ENCODE data around the gene RAB7A.

Gene RAB7A

GRCh38 chr3:128815318-128816064 is 89.5 kb downstream of the RAB7A start:
- no peak for TF ChIP-seq CTCF (IDR thresholded peaks at IDR 0.05; ENCODE audit: insufficient read depth, low read depth, low read length, missing control alignments)
- no peak for DNase-seq (ENCODE audit: low read depth)
- no peak overlapping the region for H3K4me3 ChIP-seq (ENCODE audit: low read depth, low read length)

DNA sequence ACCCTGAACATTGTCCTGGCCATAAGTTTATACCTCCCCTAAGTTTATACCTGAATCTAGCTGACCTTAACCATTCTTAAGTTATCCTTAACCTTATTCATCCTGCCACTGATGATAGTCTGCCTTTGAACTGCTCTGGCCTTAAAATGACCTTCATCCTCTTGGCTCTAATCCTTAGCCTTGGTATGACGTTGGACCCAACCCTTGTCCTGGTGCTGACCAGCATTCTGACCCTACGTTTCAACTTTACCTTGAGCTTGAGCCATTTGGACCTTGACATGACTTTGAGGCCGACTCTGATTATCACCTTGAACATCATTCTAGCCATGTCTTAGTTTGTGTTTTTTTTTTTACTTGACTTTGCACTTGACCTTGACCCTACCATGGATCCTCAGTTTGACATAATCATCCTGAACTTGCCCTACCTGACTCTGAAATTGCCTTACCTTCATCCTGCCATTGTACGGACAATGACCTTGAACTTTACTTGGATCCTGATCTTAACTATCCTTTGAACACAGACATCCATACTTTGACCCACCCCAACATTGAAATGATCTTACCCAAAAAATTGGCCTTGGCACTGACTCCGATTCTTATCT is 92.3 kb downstream of the RAB7A start:
- no peak for DNase-seq (ENCODE audit: low read depth)
- no peak overlapping the region for H3K4me3 ChIP-seq (ENCODE audit: low read depth, low read length)
- no peak for TF ChIP-seq CTCF (IDR thresholded peaks at IDR 0.05; ENCODE audit: insufficient read depth, low read depth, low read length, missing control alignments)

DNA sequence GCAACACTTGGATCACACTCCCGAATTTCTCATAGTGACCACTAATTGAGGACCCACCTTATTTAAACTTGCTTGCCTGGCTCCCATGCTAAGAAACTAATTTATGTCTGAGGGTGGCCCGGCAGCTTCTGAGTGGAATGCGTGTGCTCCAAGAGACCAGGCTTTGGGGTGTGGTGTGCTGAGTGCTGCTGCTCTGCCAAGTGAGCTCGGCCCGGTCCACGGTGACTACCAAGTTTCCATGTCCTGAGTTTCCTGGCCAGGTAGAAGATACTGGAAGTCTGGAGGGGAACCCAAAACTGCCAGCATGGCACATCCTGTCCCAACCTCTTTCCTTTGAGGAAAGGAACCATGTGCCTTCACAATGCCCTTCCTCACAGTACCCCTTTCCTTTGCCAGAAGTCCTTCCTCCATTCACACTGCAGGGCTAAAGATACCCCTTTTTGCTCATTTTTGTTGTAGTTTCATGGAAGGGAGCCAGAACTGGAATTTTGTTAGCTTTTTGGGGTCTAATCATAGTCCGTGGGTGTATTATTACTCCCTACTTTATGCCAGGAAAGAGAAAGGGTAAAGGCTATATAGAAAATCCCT is 94.4 kb downstream of the RAB7A start:
- DNase-seq (ENCODE audit: low read depth): no peak
- TF ChIP-seq CTCF (IDR thresholded peaks at IDR 0.05; ENCODE audit: insufficient read depth, low read depth, low read length, missing control alignments): no peak
- no peak overlapping the region for H3K4me3 ChIP-seq (ENCODE audit: low read depth, low read length)

GRCh38 chr3:128823008-128823407 is 97.0 kb downstream of the RAB7A start:
- H3K4me3 ChIP-seq (ENCODE audit: low read depth, low read length): no peak overlapping the region
- no peak for TF ChIP-seq CTCF (IDR thresholded peaks at IDR 0.05; ENCODE audit: insufficient read depth, low read depth, low read length, missing control alignments)
- no peak for DNase-seq (ENCODE audit: low read depth)

DNA sequence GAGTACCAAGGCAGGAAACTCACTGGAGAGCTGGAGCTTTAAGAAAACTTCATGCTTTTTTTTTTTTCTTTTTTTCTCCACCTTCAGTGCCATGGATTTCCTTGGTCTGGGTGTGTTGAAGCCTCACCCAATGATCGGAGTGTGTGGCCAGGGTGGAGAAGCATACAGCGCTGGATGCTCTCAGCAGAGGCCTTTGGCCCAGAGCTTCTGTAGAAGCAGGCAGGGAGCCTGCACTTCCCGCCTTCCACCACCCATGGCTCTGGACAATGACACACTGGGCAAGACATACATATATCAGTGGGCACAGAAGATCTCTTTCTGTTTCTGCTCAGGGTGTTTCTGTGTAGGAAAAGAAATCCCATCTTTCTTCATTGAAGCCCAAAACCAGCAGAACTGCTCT is 97.6 kb downstream of the RAB7A start:
- DNase-seq (ENCODE audit: low read depth): no peak
- H3K4me3 ChIP-seq (ENCODE audit: low read depth, low read length): no peak overlapping the region
- TF ChIP-seq CTCF (IDR thresholded peaks at IDR 0.05; ENCODE audit: insufficient read depth, low read depth, low read length, missing control alignments): no peak

DNA sequence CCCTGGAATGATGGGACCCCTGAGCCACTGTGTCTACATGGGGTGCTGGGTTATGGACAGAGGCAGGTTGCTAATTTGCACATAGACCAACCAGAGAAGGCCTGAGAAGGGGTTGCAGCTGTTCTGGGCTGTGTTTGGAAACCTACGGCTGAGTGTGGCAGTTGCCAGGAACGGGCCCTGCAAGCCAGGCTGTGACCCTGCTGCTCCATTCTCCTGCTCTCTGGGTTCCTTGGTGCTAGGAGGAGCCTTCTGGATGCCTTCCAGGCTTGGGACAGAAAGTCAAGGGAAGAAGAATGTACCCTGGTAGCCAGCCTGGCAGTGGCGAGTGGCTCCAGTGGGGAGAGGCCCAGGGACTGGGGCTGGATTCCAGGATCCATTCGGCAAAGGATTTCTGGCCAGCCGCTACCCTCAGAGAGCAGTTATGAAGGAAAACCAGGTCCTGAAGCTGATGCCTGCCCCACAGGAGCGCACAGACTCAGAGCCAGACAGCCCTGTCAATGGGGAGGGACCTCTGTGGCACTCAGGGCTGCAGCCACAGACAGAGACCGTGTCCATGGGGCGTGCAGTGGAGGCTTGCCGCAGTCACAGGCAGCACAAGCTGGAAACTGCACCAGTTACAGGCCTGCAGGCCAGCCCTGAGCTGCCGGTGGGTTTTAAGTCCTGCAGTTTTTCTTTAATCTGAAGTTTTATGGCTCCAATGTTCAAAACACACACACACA is 98.3 kb downstream of the RAB7A start:
- no peak for TF ChIP-seq CTCF (IDR thresholded peaks at IDR 0.05; ENCODE audit: insufficient read depth, low read depth, low read length, missing control alignments)
- H3K4me3 ChIP-seq (ENCODE audit: low read depth, low read length): no peak overlapping the region
- DNase-seq (ENCODE audit: low read depth): no peak
